ENCODE results near the gene OR51I1.

DNA sequence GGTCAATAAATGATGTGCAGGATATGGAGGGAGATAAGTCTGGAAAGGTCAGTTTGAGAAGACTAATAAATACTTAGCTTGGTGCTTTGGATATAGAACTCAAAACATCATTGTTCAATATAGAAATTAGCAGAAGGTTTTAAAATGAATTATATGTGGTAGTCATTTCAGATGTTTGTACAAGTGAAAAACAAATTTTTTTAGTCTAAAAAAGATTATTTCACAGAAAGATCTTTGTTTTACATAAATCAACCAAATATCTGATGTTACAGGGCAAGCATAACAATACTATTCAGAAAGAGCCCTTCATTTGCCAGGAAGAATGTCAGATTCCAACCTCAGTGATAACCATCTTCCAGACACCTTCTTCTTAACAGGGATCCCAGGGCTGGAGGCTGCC is 47.1 kb upstream of the OR51I1 start, which contains the start of gene OR52D1:
- TF ChIP-seq, protein P1, sequence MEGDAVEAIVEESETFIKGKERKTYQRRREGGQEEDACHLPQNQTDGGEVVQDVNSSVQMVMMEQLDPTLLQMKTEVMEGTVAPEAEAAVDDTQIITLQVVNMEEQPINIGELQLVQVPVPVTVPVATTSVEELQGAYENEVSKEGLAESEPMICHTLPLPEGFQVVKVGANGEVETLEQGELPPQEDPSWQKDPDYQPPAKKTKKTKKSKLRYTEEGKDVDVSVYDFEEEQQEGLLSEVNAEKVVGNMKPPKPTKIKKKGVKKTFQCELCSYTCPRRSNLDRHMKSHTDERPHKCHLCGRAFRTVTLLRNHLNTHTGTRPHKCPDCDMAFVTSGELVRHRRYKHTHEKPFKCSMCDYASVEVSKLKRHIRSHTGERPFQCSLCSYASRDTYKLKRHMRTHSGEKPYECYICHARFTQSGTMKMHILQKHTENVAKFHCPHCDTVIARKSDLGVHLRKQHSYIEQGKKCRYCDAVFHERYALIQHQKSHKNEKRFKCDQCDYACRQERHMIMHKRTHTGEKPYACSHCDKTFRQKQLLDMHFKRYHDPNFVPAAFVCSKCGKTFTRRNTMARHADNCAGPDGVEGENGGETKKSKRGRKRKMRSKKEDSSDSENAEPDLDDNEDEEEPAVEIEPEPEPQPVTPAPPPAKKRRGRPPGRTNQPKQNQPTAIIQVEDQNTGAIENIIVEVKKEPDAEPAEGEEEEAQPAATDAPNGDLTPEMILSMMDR (IDR thresholded peaks at IDR 0.05; ENCODE audit: poor library complexity) = no peak
- TF ChIP-seq EZH2 (IDR thresholded peaks at IDR 0.05; ENCODE audit: borderline replicate concordance) (no peak), EZH2phosphoT487 (IDR thresholded peaks at IDR 0.05; ENCODE audit: low read depth, severe bottlenecking, unreplicated experiment) (no peak)
